SK-N-MC (cell line): Measurements from ENCODE around the gene SFTPA2.
"Not testable (repeated sequence)": the region's sequence is repeated elsewhere in the genome, so short reads cannot be mapped to it uniquely, and the experiment has no call there.

Experiments
- EZH2 ChIP-seq: fragments of 200-600 bp; sonication (generic); IDR thresholded peaks from one replicate; pipeline ENCODE4 v1.6.1; 2017; ENCODE audit warnings: antibody characterized with exemption
- FOXP2 ChIP-seq: optimal IDR thresholded peaks from 2 replicates; pipeline ENCODE3; 2011; ENCODE audit warnings: mild to moderate bottlenecking, moderate library complexity; ENCODE audit not compliant: insufficient read depth; ENCODE audit errors: extremely low read length, control extremely low read depth

- TF ChIP-seq FOXP2, EZH2: not testable (repeated sequence)
Observed at GRCh38 chr10:79521751-79522150, 38.5 kb downstream of the SFTPA2 start.
